HG03066 (cell line): ENCODE results near the gene SASH1.
"Not testable (repeated sequence)": the region's sequence is repeated elsewhere in the genome, so short reads cannot be mapped to it uniquely, and the experiment has no call there.

ENCODE experiments used
- ATAC-seq: cut with Tn5 transposase; IDR thresholded peaks from one replicate; pipeline ENCODE4 v1.9.1; 2021; ENCODE audit warnings: low read depth; ENCODE audit not compliant: unreplicated experiment

SASH1 gene

DNA sequence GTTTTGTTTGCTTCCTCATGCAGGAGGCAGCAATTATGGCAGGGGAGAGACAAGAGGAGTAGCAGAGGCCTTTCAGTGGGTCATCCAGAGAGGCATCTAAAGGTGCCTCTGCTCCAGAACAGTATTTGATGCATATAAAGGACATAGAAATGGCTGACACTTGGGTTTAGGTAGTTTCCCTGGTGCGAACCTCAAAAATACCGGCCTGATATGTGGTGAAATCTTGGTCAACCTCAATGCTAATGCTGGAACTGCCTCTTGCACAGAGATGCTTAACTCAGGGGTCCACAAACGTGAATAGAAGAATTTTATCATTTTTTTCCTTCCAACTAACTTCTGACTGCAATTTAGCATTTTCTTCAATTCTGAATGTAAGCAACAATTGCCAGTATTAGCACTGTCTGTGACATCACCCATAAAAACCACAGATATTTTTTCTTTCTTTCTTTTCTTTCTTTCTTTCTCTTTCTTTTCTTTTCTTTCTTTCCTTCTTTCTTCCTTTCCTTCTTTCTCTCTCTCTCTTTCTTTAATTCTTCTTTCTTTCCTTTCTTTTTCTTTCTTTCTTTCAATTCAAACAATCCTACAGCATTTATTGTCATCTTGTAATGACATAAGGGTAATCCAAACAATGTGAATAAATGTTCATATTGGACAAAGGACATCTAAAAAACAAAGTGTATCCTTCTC is 224.2 kb downstream of the SASH1 start:
- no peak for ATAC-seq

DNA sequence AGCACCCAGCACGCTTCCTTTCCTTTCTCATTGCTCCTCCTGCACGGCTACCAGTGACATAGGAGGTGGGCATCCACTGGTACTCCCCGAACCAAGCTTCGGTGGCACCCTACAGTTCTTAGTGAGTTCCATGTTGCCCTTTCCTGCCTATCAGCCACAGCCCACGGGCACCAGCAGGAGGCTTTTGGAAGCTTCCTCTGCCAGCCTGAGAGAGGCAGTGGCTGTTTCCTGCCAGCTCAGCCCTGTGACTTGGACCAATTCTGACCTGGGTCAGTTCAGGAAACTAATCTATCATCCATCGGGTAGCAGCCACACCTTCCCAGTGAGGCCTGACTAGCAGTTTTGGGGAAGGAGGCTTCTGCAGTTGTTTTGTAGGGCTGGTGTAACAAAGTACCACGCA is 227.8 kb downstream of the SASH1 start:
- ATAC-seq: no peak

DNA sequence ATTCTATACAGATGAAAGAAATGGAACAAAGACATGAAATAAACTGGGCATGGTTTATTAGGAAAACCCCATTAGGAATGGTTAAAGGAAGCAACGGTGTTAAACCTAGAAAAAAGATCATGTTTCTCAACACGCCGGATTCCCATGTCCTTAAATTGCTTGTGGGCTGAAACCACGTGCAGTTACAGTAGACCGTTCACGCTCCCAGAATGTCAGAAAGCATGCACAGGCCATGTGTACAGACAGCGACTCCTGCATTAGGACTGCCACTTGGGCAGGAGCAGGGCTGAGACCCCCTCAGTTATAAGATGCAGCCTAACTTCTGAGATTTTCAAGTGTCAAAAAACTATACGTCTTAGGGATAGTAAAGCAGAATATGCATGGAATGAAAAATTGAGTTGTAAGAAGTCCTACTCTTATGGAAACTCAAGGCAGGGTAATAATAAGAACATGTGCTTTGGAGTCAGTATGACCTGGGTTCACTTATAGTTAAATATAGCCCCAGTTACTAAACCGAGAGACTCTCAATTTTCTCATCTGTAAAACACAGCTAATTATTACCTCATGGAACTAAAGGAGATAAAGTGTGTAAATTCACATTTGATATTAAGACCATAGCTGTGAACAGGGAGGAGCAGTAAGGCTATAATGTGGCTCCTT is 230.2 kb downstream of the SASH1 start:
- no peak for ATAC-seq

DNA sequence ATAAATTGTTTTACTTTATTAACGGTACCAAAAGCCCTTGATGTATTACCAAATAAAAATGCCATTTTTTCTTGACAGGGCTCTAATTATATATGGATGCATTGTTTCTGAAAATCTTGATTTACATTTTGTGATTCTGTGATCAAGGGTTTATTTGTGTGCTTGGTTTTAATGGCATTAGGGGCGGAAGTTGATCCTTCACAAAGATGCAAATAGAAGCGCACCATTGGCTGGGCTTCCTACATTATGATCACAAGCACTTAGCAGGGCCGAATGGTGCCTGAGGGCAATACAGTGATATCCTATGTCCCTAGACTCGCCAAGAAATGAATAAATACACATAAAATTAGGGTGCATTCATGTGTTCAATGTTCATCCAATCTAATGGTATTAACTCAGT is 231.3 kb downstream of the SASH1 start:
- no peak for ATAC-seq

DNA sequence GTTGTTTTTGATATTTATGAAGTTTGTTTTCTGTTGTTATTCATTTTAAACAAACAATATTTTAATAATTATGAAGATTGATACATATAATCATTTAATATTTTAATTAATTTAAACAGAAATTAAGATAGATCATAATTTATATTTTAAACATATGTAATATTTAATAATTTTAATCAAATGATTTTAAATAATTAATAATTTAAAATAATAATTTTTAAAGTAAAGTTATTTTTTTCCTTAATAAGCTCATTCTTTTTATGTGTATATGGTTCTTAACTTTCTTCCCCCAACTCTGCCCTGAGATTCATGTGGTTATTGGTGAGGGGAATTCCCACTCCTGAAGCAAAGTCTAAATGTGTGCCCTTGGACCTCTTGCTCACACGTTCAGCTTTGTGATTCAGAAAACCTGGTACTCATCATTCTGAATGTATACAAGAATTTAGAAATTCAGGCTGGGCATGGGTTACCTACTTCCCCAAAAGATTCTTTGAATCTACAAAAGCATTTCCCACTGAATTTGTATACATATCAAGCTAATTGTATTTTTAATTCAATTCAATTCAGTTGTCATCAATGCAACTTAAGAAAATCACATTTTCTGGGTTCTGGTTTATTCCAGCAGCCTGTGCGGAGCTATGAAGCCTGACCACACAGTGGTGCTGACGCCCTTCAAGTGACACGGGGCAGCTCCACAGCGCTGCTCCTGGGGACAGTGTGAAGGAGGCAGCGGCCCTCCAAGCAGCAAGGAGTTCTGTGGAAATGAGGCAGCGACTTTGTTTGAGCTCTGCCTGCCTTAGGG is 235.2 kb downstream of the SASH1 start:
- ATAC-seq: peak; percentile 99

DNA sequence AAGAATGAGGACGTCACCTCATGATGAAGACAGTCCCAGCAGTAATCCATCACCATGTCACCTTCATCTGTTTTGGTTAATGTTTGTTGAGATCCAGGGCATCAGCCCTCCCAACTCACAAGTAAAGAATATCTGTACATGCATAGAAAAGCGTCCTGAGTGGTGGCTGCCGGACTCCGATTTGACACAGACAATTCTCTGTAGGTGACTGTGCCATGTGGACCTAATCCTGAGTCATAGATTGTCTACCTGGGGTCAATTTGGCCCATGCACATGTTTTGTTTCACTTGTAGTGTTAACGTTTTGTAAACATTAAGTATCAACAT is 235.8 kb downstream of the SASH1 start:
- no peak for ATAC-seq

DNA sequence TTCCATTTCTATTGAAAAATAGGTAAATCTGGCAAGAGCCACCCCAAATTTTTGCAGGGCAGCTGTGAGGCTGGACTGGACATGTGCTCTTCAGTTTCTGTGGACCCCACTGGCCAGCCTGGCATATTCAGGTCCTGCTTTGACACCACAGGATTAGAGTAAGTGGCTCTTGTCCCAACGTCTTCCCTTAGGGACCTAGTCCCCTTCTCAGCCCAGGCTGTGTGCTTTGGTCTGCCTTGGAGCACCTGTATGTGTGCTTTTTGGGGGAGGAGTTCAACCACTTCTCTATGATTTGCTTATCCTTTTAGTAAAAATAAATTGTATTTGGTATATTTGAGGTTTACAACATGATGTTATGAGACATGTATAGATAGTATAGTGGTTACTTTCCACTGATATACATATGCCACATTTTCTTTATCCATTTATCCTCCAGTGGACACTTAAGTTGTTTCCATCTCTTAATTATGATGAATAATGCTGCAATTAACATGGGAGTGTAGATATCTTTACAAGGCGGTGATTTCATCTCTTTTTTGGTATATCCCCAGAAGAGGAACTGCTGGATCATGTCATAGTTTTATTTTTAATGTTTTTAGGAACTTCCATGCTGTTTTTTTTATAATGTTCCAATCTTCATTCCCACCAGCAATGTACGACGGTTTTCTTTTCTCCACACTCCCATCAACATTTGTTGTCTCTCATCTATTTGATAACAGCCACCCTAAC is 236.4 kb downstream of the SASH1 start:
- ATAC-seq: no peak

DNA sequence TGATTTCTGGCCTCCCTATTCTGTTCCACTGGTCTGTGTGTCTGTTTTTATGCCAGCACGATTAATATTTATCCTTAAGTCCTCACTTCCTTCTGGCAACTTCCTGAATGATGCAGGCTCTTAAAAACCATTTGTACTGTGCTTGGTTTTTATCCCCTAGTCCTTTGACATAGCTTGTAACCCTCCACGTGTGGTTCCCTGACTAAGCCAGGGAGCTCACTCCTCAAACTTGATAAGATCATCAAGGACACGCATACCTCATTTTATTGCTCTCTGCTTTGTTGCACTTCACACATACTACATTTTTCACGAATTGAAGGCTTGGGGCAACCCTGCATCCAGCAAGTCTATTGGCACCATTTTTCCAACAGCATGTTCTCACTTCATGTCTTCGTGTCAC is 237.8 kb downstream of the SASH1 start:
- ATAC-seq: no peak

DNA sequence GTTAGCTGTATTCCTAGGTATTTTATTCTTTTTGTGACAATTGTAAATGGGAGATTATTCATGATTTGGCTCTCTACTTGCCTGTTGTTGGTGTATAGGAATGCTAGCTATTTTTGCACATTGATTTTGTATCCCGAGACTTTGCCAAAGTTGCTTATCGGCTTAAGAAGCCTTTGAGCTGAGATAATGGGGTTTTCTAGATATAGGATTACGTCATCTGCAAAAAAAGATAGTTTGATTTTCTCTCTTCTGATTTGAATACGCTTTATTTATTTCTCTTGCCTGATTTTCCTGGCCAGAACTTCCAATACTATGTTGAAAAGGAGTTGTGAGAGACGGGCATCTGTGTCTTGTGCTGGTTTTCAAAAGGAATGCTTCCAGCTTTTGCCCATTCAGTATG is 241.0 kb downstream of the SASH1 start:
- ATAC-seq: no peak

DNA sequence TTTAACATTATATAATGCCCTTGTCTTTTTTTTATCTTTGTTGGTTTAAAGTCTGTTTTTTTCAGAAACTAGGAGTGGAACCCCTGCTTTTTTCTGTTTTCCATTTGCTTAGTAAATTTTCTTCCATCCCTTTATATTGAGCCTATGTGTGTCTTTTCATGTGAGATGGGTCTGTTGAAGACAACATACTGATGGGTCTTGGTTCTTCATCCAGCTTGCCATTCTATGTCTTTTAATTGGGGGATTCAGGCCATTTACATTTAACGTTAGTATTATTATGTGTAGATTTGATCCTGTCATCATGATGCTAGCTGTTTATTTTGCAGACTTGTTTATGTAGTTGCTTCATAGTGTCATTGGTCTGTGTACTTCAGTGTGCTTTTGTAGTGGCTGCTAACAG is 243.0 kb downstream of the SASH1 start:
- ATAC-seq: not testable (repeated sequence)

DNA sequence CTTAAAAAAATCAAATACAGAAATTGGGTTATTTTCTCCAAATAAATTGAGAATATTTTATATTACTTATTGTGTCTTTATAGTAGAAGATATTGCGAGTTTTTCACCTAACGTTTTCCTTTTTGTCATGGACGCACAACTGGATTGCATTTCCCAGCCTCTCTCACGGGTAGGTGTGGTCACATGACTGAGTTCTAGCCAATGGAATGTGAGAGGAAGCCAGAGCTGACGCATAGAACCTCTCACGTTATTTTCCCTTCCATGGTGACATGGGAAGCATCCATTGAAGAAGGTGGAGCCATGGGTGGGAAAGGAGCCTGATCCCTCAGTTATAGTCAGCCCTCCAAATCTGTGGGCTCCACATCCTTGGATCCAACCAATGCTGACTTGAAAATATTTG is 248.2 kb downstream of the SASH1 start:
- no peak for ATAC-seq

DNA sequence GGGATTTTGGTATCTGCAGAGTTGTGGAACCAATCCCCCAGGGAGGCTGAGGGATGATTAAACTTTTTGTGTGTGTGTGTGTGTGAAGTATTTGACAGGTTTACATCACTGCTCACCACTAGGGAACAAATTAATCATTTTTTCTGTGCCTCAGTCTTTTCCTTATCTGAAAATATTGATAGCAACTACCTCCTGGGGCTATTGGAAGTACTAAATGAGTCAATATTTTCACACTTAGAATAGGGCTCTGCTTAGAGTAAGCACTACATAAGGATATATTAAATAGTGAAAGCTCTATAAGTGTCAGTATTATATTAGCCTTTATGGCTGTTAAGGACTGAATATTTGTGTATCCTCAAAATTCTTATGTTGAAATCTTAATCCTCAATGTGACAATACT is 249.0 kb downstream of the SASH1 start:
- ATAC-seq: no peak

DNA sequence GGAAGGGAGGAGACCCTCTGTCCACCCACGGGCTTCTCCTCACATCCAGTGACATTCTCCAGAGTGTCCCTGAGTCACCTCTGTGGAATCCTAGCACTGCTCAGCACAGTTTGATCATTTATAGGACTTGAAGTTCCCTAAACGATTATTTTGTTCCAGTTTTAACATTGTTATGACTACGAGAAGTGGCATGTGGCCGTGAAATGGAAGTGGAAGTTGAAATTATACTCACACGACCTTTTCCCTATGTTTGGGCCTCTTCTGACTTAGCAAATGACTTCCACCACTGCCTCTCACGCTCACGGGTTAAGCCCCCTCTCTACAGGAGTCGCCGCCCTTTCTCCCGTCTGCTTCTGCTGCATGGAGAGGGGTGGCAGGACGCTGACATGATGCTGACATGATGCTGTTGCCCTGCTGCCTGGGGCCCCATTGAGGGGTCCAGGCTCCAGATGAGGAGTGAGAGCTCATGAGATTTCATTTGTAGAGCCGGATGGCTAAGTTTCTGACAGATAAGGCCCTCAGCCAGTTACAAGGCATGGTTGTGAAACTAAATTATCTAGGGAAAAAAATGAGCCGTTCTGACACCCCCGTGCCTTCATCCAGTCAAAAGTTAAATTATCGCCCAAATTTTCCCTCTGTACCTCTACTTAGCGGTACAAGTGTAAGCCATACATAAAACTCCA is 250.6 kb downstream of the SASH1 start:
- ATAC-seq: no peak

DNA sequence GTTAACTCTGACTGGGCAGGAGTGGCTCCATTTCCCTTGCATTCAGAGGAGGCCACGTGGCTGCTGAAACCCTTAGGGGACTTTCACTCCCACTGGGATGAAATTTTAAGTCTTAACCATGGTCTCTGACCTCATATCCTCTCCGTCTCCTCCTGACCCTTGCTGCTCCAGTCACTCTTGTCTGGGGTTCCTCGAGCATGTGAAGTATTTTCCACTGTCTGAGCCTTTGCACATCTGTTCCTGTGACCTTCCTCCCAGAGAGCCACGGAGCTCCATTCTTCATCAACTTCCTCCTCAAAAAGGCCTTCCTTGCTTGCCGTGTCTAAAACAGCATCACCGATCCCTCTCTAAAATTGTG is 251.2 kb downstream of the SASH1 start:
- no peak for ATAC-seq

DNA sequence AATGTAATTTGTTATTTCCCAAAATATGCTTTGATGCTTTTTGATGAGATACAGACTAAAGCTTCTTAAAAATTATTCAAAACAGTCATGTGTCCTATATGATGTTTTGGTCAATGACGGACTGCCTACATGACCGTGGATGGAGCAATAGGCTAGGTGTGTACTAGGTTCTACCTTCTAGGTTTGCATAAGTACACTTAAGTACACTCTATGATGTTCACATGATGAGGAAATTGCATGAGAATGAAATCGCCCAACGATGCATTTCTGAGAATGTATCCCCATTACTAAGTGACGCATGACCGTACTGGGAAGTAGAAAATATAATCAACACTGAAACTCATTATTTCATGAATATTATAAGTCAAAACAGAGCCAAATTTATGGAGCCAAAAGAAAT is 252.9 kb downstream of the SASH1 start:
- ATAC-seq: no peak

DNA sequence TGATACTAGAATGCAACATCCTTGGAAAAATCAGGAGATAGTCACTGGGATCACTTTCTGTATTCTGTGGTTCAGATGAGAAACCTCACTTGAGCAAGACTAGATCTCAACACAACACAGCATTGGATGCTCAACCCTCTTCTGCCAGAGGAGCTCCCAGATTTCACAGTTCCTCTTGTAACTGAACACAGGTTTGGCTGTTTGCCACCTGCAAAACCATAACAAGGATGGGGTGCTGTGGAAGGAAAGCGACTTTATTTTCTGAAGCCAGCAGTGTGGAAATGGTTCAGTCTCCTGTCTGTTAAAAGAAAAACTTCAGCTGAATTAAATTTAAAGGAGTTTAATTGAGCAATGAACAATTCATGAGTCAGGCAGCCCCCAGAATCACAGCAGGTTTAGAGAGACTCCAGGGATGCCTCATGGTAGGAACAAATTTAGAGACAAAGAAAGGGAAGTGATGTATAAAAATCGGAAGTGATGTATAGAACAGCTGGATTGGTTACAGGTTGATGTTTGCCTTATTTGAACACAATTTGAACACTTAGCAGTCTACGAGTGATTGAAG is 254.3 kb downstream of the SASH1 start:
- ATAC-seq: no peak

DNA sequence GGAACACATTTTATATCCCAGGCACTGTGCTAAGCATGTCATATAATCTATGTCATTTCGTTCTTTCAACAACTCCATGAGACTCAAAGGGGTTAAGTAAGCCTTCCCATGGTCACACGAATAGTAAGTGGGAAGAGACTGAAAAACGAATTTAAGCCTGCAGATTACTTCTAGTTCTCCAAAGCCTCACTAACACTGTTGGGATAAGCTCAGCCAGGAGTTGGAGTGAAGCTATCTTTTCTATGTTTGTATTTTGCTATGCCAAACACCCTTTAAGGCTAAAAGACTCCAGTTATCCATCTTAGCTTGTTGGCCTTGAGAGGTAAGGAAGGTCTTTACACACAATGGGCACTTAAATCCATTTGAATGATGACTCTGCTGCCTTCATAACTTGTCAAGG is 256.1 kb downstream of the SASH1 start:
- no peak for ATAC-seq

DNA sequence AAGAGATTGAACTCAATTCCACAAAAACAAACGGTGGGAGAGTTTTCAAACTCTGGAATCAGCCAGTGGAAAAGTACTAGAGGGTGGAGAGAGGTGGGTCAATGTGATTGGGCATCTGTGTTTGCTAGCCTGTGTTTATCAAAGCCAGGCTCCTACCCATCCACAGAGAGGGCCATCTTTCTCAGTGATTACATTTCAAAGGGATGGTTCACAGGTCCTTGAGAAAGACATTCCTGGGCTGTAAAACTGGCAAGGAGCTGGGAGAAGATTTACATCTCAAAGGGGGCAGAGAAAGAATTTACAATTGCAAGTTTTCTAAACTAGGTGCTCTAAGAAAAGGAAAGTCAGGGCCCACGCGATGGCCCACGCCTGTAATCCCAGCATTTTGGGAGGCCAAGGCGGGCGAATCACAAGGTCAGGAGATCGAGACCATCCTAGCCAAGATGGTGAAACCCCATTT is 257.4 kb downstream of the SASH1 start:
- no peak for ATAC-seq
